Smooth muscle cell of trachea (primary cell): Measurements from ENCODE around the gene C16orf90. TPM values are rescaled to one million over a fixed set of nuclear protein-coding genes. Genes with fewer than 3 reads are reported as not detected.

Experiments used
- total RNA-seq: library from RNA; depleted of rRNA; stranded (reverse); fragments of >200 nt; gene quantifications from 2 replicates; pipeline ENCODE4 v1.2.1, GENCODE V29; 2014

The C16orf90 gene, protein sequence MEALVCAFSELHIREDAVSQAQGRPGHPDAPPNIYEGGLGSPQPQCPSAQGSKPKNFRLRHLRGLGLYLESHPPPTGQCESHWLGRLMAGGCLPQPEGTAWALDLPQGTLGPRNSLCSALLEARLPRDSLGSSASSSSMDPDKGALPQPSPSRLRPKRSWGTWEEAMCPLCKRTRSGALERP
- total RNA-seq: not detected in 2 replicates

DNA sequence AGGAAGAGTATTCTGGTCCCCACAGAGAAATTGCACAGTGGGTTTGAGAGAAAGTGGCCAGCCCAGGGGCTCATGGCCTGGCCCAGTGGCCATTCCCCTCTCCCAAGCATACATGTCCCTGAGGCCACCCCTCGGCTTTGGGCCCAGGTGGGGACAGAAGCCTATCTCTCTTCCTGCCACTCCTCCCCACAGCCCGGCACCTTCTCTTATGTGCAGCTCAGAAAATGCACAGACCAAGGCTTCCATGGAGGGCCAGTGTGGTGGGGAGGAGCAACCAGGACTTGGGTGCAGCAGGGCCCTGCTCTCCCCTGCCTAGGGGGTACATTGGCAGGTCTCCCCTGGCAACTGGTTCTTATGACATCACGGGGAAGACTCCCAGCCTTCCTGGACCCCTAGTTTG is at the start of gene C16orf90:
Gene C16orf90, minus strand, starts transcription at position 314 of the 400 bp plus-strand sequence. Its CDS starts 68 bp downstream, at position 246.

Other genes starting within 250 kb of the C16orf90 start
- under 0.01 and 0.15 TPM in 2 replicates for gene MEFV, start 238.9 kb downstream of the C16orf90 start, total RNA-seq
- gene ZNF263, start 212.0 kb downstream of the C16orf90 start, total RNA-seq: 49.9 and 53.9 TPM in 2 replicates
- gene TIGD7, start 190.1 kb downstream of the C16orf90 start, total RNA-seq: 4.2 and 6.0 TPM in 2 replicates
- 20.2 and 26.6 TPM in 2 replicates for gene ZNF75A, start 190.0 kb downstream of the C16orf90 start, total RNA-seq
- 0.83 TPM in 1 of 2 replicates, not detected in the other for gene OR2C1, start 139.6 kb downstream of the C16orf90 start, total RNA-seq
- 12.2 and 14.1 TPM in 2 replicates for gene ZSCAN32, start 94.5 kb downstream of the C16orf90 start, total RNA-seq
- gene ZNF174, start 94.3 kb downstream of the C16orf90 start, total RNA-seq: 7.6 and 11.2 TPM in 2 replicates
- gene ZNF597, start 52.0 kb downstream of the C16orf90 start, total RNA-seq: 1.3 and 2.0 TPM in 2 replicates
- gene NAA60, start 51.8 kb downstream of the C16orf90 start, total RNA-seq: 15.3 and 23.0 TPM in 2 replicates
- 22.7 and 24.0 TPM in 2 replicates for gene CLUAP1, start 5.5 kb upstream of the C16orf90 start, total RNA-seq
- gene NLRC3, start 81.9 kb upstream of the C16orf90 start, total RNA-seq: 0.15 and 0.17 TPM in 2 replicates
- gene SLX4, start 116.1 kb upstream of the C16orf90 start, total RNA-seq: 5.8 and 6.7 TPM in 2 replicates
- gene DNASE1, start 159.2 kb upstream of the C16orf90 start, total RNA-seq: 17.2 and 27.6 TPM in 2 replicates
- 70.3 and 71.0 TPM in 2 replicates for gene TRAP1, start 222.0 kb upstream of the C16orf90 start, total RNA-seq